ENCODE results near the gene PRKCA.

GRCh38 chr17:66755101-66755943 lies 452.9 kb downstream of the PRKCA start:
- TF ChIP-seq CTCF (IDR thresholded peaks at IDR 0.05; ENCODE audit: low read depth, low read length, poor library complexity, severe bottlenecking), result no peak
- no peak for TF ChIP-seq EZH2phosphoT487 (IDR thresholded peaks at IDR 0.05; ENCODE audit: borderline replicate concordance, low read length)

Measured in DOHH2 (cell line).